GM12892 (cell line): ENCODE data around the gene GPS1.

Experiments
- POLR2A ChIP-seq: IDR thresholded peaks from 2 replicates; pipeline ENCODE4 v1.6.1; 2011; ENCODE audit warnings: low read depth, low read length, control low read depth
- TAF1 ChIP-seq: IDR thresholded peaks from 2 replicates; pipeline ENCODE4 v1.6.1; 2011; ENCODE audit warnings: low read depth, mild to moderate bottlenecking, control low read depth, low read length, borderline replicate concordance

DNA sequence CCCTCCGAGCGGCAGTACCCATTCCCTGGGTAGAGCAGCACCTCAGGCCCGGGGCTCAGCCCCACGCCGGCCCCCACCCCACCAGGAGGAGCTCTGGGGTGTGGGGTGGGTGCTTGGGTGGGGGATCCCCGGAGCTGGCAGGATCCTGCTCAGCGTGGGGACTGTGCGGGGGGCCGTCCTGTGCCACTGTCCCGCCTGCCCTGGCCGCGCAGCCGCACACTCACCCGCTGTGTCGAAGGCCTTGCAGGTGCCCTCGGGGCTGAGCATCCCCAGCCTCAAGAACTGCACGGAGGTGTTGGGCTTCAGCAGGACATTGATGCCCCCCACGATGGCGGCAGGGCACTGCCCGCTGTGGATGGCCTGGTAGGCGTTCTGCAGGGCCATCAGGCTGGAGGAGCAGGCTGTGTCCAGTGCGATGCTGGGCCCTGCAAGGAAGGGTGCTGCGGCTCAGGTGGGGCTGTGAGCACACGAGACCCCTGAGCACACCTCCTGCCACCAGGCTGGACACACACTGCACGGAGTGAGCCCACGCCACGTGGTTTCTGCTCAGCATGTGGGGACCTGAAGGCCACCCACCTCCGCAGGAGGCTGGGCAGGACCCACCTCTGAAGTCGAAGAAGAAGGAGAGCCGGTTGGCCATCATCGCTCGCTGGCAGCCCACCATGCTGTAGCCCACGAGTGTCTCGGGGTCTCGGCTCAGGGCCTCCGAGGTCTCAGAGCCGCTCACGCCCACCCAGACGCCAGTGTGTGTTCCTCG lies 41.5 kb downstream of the GPS1 start:
- TF ChIP-seq POLR2A, result no peak
- TF ChIP-seq TAF1, result no peak
